ENCODE data around the gene CHST11.

CHST11 gene

DNA sequence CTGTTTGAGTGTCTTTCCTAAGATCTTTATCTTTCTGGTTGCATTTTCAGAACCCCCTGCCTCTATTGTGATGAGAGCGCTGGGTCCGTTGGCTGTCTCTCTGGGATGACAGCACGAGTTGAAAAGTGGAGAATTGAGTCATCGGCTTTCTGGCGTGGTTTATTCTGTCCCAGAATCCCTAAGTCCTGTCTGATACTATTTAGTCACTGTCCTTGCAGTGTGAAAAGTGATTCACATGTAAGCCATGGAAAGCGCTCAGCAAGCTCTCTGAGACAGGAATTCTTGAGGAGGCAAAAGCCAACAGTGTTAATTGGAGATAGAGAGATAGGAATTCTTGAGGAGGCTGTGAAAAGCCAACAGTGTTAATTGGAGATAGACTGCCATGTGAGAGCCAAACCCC lies 121.7 kb downstream of the CHST11 start:
- Histone ChIP-seq H3K36me3 (ENCODE audit: insufficient read depth, low read length) (no peaks in the 10 kb centered on the region), H3K4me3 (no peak overlapping the region), H3K27ac (no peak overlapping the region), H3K9me3 (ENCODE audit: low read depth, low read length) (no peaks in the 10 kb centered on the region), H3K9ac (ENCODE audit: insufficient read length) (no peak overlapping the region)
- DNase-seq (ENCODE audit: low read depth, low spot score): no peak
- TF ChIP-seq EZH2 (IDR thresholded peaks at IDR 0.05) (no peak), POLR2AphosphoS5 (IDR thresholded peaks at IDR 0.05; ENCODE audit: borderline replicate concordance, low read depth, low read length) (no peak), FOXP2 (optimal IDR thresholded peaks at IDR 0.05; ENCODE audit: control extremely low read depth, extremely low read length, insufficient read depth) (no peak)

DNA sequence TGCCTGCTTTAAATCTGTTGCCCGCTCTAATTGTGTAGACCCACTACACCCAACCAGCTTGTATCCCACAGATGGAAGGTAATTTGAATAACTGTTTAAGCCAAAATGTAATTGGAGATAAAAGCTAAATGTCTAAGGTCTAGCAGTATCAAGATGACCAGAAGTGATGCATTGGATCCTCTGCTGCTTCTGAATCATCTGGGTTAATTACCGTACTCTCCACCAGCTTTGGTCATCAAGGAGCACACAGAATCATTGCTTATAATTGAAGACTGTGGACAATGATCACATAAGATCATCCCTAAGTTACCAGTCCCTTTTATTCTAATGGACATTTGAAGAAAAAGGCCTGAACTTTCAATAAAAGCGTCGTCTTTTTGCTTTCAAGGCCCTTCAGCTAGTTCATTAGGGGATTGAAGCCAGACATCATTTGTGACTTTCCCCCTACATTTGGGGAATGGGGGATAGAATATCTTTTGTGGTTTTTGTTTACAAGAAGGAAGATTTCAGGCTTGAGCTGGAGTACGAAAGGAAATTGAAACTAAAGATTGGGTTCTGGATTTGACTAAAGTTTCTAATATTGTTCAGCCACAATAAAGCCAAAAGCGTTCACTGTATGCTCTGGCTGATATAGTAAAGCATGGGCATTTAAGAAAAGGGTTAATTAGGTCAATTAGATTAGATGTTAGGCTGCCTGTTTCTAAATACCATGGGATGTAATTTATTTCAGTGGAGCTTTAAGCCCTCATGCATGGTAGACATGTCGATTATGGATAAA lies 123.2 kb downstream of the CHST11 start:
- no peak overlapping the region for H3K9ac ChIP-seq (ENCODE audit: insufficient read length)
- H3K4me3 ChIP-seq: no peak overlapping the region
- no peaks in the 10 kb centered on the region for H3K36me3 ChIP-seq (ENCODE audit: insufficient read depth, low read length)
- TF ChIP-seq POLR2AphosphoS5 (IDR thresholded peaks at IDR 0.05; ENCODE audit: borderline replicate concordance, low read depth, low read length) (no peak), FOXP2 (optimal IDR thresholded peaks at IDR 0.05; ENCODE audit: control extremely low read depth, extremely low read length, insufficient read depth) (no peak), EZH2 (IDR thresholded peaks at IDR 0.05) (no peak)
- no peaks in the 10 kb centered on the region for H3K9me3 ChIP-seq (ENCODE audit: low read depth, low read length)
- no peak overlapping the region for H3K27ac ChIP-seq
- DNase-seq (ENCODE audit: low read depth, low spot score): no peak

DNA sequence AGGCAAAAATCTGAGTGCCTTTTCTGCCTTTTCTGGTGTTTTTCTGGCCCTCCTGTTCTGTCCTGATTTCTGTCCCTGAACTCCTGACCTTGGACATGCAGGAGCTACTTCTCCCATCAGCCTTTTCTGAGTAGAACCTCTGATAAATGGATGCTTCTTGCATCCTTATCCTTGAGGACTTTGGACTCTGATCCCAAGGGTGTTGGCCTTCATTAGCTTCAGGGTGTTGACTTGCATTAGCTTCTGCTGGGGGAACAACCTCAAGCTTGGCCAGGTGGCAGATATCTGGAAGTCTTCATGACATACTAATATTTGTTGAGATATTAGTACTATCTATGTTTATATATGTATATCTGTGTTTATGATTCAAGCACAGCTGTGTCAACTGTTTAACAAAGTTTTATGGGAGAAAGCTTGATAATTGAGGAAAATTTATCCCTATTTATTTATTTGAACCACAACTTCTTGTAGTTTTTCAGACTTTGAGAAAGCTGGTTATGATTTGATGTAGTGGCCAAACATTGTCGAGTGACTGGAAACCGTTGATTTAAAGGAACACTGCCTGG lies 124.3 kb downstream of the CHST11 start:
- DNase-seq (ENCODE audit: low read depth, low spot score): no peak
- no peak for TF ChIP-seq POLR2AphosphoS5 (IDR thresholded peaks at IDR 0.05; ENCODE audit: borderline replicate concordance, low read depth, low read length)
- no peak for TF ChIP-seq EZH2 (IDR thresholded peaks at IDR 0.05)
- TF ChIP-seq FOXP2 (optimal IDR thresholded peaks at IDR 0.05; ENCODE audit: control extremely low read depth, extremely low read length, insufficient read depth): no peak
- Histone ChIP-seq H3K4me3 (no peak overlapping the region), H3K9ac (ENCODE audit: insufficient read length) (no peak overlapping the region), H3K9me3 (ENCODE audit: low read depth, low read length) (no peaks in the 10 kb centered on the region), H3K36me3 (ENCODE audit: insufficient read depth, low read length) (no peaks in the 10 kb centered on the region), H3K27ac (no peak overlapping the region)

GRCh38 chr12:104582739-104583138 lies 126.0 kb downstream of the CHST11 start:
- Histone ChIP-seq H3K27ac (no peak overlapping the region), H3K4me3 (no peak overlapping the region), H3K9ac (ENCODE audit: insufficient read length) (no peak overlapping the region), H3K9me3 (ENCODE audit: low read depth, low read length) (no peaks in the 10 kb centered on the region), H3K36me3 (ENCODE audit: insufficient read depth, low read length) (no peaks in the 10 kb centered on the region)
- TF ChIP-seq POLR2AphosphoS5 (IDR thresholded peaks at IDR 0.05; ENCODE audit: borderline replicate concordance, low read depth, low read length): no peak
- no peak for TF ChIP-seq EZH2 (IDR thresholded peaks at IDR 0.05)
- TF ChIP-seq FOXP2 (optimal IDR thresholded peaks at IDR 0.05; ENCODE audit: control extremely low read depth, extremely low read length, insufficient read depth): no peak
- DNase-seq (ENCODE audit: low read depth, low spot score): no peak

- no peaks in the 10 kb centered on the region for H3K9me3 ChIP-seq (ENCODE audit: low read depth, low read length)
- no peak for DNase-seq (ENCODE audit: low read depth, low spot score)
- H3K36me3 ChIP-seq (ENCODE audit: insufficient read depth, low read length): no peaks in the 10 kb centered on the region
- no peak for TF ChIP-seq POLR2AphosphoS5 (IDR thresholded peaks at IDR 0.05; ENCODE audit: borderline replicate concordance, low read depth, low read length)
- no peak for TF ChIP-seq EZH2 (IDR thresholded peaks at IDR 0.05)
- no peak for TF ChIP-seq FOXP2 (optimal IDR thresholded peaks at IDR 0.05; ENCODE audit: control extremely low read depth, extremely low read length, insufficient read depth)
- no peak overlapping the region for H3K4me3 ChIP-seq
- no peak overlapping the region for H3K27ac ChIP-seq
- no peak overlapping the region for H3K9ac ChIP-seq (ENCODE audit: insufficient read length)
These were observed 126.6 kb downstream of the CHST11 start for GRCh38 chr12:104583301-104583700.

DNA sequence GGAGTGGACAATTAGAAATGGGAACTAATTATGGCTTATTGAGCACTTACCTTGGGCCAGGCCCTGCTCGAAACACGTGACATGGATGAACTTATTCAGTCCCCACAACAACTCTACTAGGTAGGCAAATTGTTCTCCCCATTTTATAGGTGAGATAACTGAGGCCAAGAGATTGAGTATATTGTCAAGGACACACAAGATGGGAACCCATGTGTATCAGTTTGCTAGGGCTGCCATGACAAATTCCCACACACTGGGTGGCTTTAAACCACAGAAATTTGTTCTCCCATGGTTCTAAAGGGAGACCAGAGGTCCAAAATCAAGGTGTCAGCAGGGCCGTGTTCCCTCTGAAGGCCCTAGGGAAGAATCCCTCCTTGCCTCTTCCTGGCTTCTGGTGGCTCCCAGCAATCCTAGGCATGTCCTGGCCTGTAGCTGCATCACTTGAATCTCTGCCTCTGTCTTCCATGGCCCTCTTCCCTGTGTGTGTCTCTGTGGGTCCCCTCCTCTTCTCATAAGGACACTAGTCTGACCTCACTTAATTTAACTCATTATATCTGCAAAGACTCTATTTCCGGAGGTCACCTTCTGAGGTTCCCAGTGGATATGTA lies 128.8 kb downstream of the CHST11 start:
- DNase-seq (ENCODE audit: low read depth, low spot score): no peak
- TF ChIP-seq FOXP2 (optimal IDR thresholded peaks at IDR 0.05; ENCODE audit: control extremely low read depth, extremely low read length, insufficient read depth): no peak
- TF ChIP-seq POLR2AphosphoS5 (IDR thresholded peaks at IDR 0.05; ENCODE audit: borderline replicate concordance, low read depth, low read length): no peak
- no peak for TF ChIP-seq EZH2 (IDR thresholded peaks at IDR 0.05)
- no peak overlapping the region for H3K27ac ChIP-seq
- H3K9ac ChIP-seq (ENCODE audit: insufficient read length): no peak overlapping the region
- H3K36me3 ChIP-seq (ENCODE audit: insufficient read depth, low read length): no peaks in the 10 kb centered on the region
- no peaks in the 10 kb centered on the region for H3K9me3 ChIP-seq (ENCODE audit: low read depth, low read length)
- H3K4me3 ChIP-seq: no peak overlapping the region

- DNase-seq (ENCODE audit: low read depth, low spot score): no peak
- H3K36me3 ChIP-seq (ENCODE audit: insufficient read depth, low read length): no peaks in the 10 kb centered on the region
- no peak overlapping the region for H3K4me3 ChIP-seq
- no peak overlapping the region for H3K27ac ChIP-seq
- H3K9ac ChIP-seq (ENCODE audit: insufficient read length): no peak overlapping the region
- TF ChIP-seq EZH2 (IDR thresholded peaks at IDR 0.05) (no peak), POLR2AphosphoS5 (IDR thresholded peaks at IDR 0.05; ENCODE audit: borderline replicate concordance, low read depth, low read length) (no peak), FOXP2 (optimal IDR thresholded peaks at IDR 0.05; ENCODE audit: control extremely low read depth, extremely low read length, insufficient read depth) (no peak)
- no peaks in the 10 kb centered on the region for H3K9me3 ChIP-seq (ENCODE audit: low read depth, low read length)
These were observed 129.7 kb downstream of the CHST11 start for GRCh38 chr12:104586351-104586919.
